ENCODE results near the gene ANO4.

The ANO4 gene

GRCh38 chr12:100913872-100914592, 119.5 kb downstream of the ANO4 start:
- no peak for ATAC-seq
- no peak for TF ChIP-seq PPARA (CRISPR knock-in tag; IDR thresholded peaks at IDR 0.05; ENCODE audit: borderline replicate concordance)

GRCh38 chr12:100919116-100919515, 124.5 kb downstream of the ANO4 start:
- TF ChIP-seq RARB (CRISPR knock-in tag; IDR thresholded peaks at IDR 0.05): no peak
- no peak for TF ChIP-seq SNAI2 (CRISPR knock-in tag; IDR thresholded peaks at IDR 0.05)
- no peak for TF ChIP-seq GLIS3 (CRISPR knock-in tag; IDR thresholded peaks at IDR 0.05)
- no peak for TF ChIP-seq CREB5 (CRISPR knock-in tag; IDR thresholded peaks at IDR 0.05; ENCODE audit: low read depth)
- TF ChIP-seq TCF4 (CRISPR knock-in tag; IDR thresholded peaks at IDR 0.05; ENCODE audit: borderline replicate concordance): no peak
- no peak for TF ChIP-seq ZNF8 (CRISPR knock-in tag; IDR thresholded peaks at IDR 0.05)
- TF ChIP-seq ARNTL (CRISPR knock-in tag; IDR thresholded peaks at IDR 0.05; ENCODE audit: borderline replicate concordance, low read depth): no peak
- peak; percentile 71; the same call in 2 of the 3 replicates for ATAC-seq

- TF ChIP-seq ZNF8 (CRISPR knock-in tag; IDR thresholded peaks at IDR 0.05) (no peak), ZNF565 (CRISPR knock-in tag; conservative IDR thresholded peaks at IDR 0.05; ENCODE audit: low read depth) (no peak), PPARA (CRISPR knock-in tag; IDR thresholded peaks at IDR 0.05; ENCODE audit: borderline replicate concordance) (no peak), RARB (CRISPR knock-in tag; IDR thresholded peaks at IDR 0.05) (no peak), TOX (CRISPR knock-in tag; IDR thresholded peaks at IDR 0.05; ENCODE audit: borderline replicate concordance) (no peak), CSDC2 (CRISPR knock-in tag; IDR thresholded peaks at IDR 0.05) (no peak), CSRNP3 (CRISPR knock-in tag; IDR thresholded peaks at IDR 0.05) (no peak), ESRRG (CRISPR knock-in tag; IDR thresholded peaks at IDR 0.05) (no peak), CREB5 (CRISPR knock-in tag; IDR thresholded peaks at IDR 0.05; ENCODE audit: low read depth) (no peak), OSR1 (CRISPR knock-in tag; IDR thresholded peaks at IDR 0.05) (no peak), ZFP30 (CRISPR knock-in tag; IDR thresholded peaks at IDR 0.05) (no peak), GLIS3 (CRISPR knock-in tag; IDR thresholded peaks at IDR 0.05) (no peak), TSHZ2 (CRISPR knock-in tag; IDR thresholded peaks at IDR 0.05) (no peak), ISL1 (CRISPR knock-in tag; IDR thresholded peaks at IDR 0.05) (no peak), PATZ1 (CRISPR knock-in tag; IDR thresholded peaks at IDR 0.05; ENCODE audit: borderline replicate concordance) (no peak), BACH2 (CRISPR knock-in tag; IDR thresholded peaks at IDR 0.05; ENCODE audit: borderline replicate concordance) (no peak), ARNTL (CRISPR knock-in tag; IDR thresholded peaks at IDR 0.05; ENCODE audit: borderline replicate concordance, low read depth) (no peak), ZNF70 (CRISPR knock-in tag; IDR thresholded peaks at IDR 0.05) (no peak)
Observed at GRCh38 chr12:100920493-100920892, 125.9 kb downstream of the ANO4 start.

More at GRCh38 chr12:100920493-100920892, 125.9 kb downstream of the ANO4 start:
- ATAC-seq: no peak
